Head of caudate nucleus (tissue), 42 donors: Measurements from ENCODE around the gene MTHFSD.

ENCODE experiments used
- DNase-seq, 42 donors: peaks; one replicate each; pipeline versions ENCODE4 v3.0.0 to v3.0.0-alpha.2; 2020 to 2021; ENCODE audit warnings: mixed read lengths in 7 of 42
- intact Hi-C: fragments of 100-400 bp; cut with DNase I; formaldehyde crosslinking; loops from one replicate; pipeline ENCODE4 v1.15.0; 2022

MTHFSD gene

GRCh38 chr16:86499440-86499786, 55.6 kb downstream of the MTHFSD start:
- no peak for DNase-seq
- intact Hi-C loops = no loop called here

DNA sequence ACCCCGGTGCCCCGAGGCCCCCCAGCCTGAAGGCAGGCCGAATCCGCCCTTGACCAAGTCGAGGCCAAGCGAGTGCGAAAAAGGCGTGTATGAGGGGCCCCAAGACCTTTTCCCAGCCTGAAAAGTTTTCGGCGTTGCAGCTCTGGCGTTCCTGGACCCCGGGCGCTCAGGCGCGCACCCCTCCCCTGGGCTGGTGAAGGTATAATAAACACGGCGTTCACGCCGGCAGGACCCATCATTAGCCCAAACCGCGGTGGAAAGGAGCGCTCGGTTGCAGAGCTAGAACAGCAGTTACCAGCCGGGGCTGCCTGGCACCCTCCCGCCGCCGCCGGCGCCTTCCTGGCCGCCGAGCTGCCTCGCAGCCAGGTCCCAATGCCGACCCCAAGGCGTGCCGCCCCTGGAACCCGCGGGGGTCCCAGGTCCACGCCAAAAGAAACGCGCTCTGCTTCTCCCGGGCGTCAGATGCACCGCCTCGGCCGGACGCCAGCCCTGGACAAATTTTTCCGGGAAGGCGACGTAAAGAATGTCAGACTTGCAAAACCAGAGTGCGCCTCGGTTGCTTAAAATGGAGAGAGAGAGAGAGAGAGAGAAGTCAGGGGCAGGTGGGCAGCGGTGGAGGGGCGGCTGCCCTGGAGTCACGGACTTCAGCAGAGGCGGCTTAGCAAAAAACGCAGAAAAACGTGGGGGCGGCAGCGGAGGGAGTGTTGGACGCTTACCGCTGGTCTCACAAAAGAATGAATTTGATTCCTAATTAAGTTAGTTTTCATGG, 56.2 kb downstream of the MTHFSD start:
- no peak for DNase-seq
- intact Hi-C loops = no loop called here

- no peak for DNase-seq
- intact Hi-C loops = no loop called here
Observed at GRCh38 chr16:86498155-86498670, 56.8 kb downstream of the MTHFSD start.

DNA sequence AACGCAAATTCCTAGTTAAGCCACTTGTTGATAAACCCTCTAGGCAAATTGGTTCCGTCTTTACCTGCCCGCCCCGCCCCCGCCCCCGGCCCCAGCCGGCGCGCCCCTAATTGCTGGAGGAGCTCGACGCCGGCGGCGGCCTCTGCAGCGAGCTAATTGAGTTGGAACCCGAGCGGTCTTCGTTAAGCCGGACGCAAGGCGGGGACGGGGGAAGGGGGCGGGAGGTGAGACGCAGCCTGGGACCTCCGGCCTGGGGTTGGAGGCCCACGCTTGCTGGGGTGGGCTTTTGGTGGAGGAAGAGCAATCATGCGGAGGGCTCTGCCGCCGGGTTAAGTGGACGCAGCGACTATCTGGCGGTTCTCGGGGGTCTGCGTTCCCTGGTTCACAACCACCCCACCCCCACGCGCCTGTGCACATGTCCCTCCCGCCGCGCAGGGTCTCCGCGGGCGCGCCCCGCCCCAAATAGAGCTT, 57.4 kb downstream of the MTHFSD start:
- intact Hi-C loops = no loop called here

DNA sequence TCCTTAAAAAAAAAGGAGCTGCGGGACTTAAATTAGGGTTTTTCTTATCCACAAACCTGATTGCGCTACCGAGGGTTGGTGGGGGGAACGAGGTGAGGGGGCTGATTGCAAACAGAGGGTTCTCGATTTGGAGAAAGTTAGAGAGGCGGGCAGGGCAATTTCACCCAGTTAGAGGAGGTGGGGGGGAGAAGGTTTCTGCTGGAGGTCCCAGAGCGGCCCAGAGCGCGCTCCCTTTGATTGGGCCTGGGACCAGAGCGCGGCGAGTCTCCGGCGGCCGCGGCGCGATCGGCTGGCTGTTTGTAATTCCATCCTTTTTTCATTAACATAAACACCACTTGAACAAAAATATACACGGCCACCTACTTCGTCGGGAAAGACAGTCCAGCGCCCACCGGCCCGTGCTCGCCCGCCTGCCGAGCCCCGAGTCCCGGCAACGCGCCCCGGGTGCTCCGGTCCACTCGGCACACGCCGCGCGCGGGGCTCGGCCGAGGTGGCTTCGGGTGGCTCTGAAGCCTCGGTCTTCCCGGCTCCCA, 58.0 kb downstream of the MTHFSD start:
- intact Hi-C loops = no loop called here
- DNase-seq = no peak

More for the DNA sequence above, 57.4 kb downstream of the MTHFSD start:
- DNase-seq = no peak

GRCh38 chr16:86496262-86496928, 58.6 kb downstream of the MTHFSD start:
- intact Hi-C loops = no loop called here
- no peak for DNase-seq

GRCh38 chr16:86495756-86496261, 59.2 kb downstream of the MTHFSD start:
- intact Hi-C loops = no loop called here
- DNase-seq = no peak

- intact Hi-C loops = no loop called here
- DNase-seq = no peak
Observed at GRCh38 chr16:86495357-86495701, 59.7 kb downstream of the MTHFSD start.

- intact Hi-C loops = no loop called here
- DNase-seq = no peak
Observed at GRCh38 chr16:86494565-86495356, 60.3 kb downstream of the MTHFSD start.

DNA sequence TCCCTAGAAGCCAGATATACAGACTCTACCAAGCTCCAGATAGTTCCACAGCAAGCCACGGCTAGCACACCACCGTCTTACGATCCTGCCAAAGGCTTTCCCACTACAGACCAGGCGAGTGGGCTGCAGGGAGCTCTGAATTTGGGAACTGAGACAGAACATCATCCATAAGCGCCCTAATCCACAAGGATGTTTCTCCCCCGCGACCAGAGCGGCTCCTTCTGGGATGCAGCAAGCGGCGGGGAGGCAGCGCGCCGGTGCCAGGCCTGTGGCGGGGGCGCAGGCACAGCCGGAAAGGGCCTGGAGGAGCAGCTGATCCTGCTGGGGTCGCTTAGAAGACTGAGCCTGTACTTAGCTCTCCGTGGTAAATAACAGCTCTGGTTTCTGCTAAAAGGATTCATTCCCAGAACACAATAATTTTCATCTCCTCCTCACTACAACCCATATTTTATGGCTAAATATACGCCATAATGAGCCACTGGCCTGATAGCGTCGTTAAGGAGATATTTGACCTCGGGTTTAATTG, 60.9 kb downstream of the MTHFSD start:
- no peak for DNase-seq
- intact Hi-C loops = no loop called here

DNA sequence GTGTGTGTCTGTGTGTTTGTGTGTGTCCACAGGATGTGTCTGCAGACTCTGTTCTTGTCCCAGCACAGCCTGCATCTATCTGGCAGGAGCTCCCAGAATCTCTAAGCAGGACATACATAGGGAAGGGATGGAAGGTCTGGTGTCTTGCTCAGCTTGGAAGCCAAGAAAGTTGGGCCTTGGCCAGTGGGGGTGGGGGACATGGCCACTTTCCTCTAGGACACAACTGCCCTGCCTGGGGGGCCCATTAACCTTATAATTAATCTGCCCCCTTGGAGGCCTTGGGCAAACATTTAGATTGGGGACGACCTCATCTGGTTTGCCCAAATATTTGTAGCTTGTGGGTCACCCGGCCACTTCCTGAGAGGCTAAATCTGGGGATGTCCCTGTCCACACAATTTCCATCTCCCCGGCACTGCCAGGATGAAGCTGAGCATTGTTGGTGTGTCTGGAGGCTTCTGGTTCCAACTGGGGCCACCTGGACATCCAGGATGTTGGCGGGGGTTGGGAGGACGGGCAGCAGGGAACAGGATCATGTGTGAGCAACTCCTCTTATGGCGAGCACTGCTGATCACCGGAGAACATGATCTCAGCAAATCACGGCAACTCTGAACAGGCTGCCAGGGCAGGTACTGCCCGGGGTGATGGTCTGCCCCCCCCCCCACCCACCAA, 61.9 kb downstream of the MTHFSD start:
- DNase-seq = no peak
- intact Hi-C loops = no loop called here

DNA sequence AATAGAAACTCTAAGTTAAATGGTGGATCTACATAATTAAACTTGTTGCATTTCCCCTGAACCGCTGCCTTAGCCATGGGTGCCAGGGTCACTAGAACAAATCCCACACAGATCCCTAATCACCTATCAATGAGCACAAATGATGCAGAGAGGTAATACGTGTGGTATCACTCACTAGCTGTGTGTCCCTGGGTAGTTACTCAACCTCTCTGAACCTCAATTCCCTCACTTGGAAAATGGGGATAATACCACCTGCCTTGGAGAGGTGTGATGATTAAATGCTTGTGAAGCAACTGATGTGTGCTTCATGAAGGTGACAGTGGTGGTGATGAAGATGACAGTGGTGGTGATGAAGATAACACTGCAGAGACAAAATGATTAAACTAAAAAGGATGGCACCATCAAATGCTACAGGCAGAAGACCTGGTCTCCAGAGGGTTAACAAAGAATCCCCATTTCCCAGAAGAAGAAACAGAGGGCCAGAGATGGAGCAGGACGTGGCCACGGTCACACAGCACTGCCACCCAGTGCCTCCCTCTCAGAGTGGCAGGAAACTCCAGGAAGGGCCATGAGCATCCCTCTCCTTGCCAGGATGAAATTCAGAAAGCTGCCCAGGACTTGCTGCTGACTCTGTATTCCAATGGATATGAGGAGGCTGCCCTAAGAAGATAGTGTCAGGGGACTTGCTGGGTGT, 62.6 kb downstream of the MTHFSD start:
- intact Hi-C loops = no loop called here
- DNase-seq = no peak

DNA sequence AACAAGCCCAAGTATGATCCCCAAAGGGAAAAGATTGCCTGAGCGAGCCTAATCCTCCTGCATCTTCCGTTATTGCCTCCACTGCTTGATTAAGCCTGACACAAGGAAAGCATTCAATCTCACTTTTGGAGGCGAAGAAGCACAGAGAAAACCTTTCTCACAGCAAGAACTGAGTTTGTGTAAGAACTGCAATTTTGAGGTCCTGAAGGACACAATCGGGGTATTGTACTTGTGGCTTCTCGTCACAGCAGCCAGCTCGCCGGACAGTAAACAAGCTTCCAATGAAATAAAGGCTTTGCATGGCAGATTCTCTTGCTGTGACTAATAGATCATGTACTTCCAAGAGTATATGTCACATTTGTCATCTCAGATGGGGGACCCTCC, 63.4 kb downstream of the MTHFSD start:
- peak in 26 of 42 donors; percentile 18 to 73 (median 45) for DNase-seq
- intact Hi-C loops = no loop called here

GRCh38 chr16:86490859-86491639, 64.0 kb downstream of the MTHFSD start:
- DNase-seq = peak in 12 of 42 donors; percentile 17 to 53 (median 32)
- intact Hi-C loops = no loop called here

DNA sequence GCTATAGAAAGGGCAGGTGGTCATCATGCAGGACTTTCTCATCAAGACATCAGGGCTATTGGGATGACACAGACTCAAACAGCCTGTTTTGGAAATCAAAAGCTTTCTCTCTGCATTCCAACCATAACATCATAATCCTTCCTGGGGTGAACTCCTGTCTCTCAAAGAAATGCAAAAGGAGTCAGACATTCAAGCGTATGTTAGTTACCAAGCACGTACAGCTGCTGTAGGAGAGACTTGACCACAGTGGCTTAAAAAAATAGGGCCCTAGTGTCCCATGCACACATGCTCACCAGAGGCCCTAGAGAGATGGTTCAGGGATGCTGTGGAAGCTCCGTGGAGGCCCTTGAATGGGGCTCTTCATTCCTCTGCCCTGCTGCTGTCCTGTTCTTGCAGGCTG, 69.3 kb downstream of the MTHFSD start:
- intact Hi-C loops = no loop called here

DNA sequence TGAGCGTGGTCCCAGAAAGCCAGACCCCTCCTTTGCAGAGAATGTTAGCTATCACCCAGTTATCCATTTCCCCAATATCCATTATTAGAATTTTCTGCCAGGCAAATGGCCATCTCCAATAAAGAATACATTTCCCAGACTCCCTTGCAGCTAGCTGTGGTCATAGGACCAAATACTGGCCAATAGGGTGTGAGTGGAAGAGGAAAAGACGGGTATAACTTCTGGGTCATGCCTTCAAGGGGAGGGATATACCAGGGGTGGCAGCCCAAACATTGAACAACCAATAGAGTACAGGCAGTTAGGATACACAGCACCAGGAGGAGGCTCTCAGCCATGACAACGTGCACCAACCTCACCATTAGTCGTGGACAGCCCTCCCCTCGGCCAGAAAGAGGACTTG, 70.8 kb downstream of the MTHFSD start:
- DNase-seq = no peak
- intact Hi-C loops = no loop called here

More for the DNA sequence above, 69.3 kb downstream of the MTHFSD start:
- DNase-seq = no peak

DNA sequence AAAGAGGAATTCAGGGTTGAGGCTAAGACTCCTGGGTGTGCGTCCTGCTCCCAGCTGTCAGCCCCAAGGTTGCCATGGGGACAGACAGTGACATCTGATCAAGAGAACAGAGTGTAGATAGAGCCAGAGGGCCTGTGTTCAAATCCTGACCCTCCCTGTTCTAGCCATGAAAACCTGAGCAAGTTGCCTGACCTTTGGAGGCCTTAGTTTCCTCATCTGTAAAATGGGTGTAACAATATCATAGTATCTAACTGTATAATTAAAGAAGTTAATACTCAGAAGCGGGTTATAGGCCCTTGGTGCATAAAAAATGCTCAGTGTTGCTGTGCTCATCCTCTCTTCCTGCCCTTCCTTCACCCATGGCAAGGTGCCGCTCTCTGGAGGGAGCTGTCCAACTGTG, 73.4 kb downstream of the MTHFSD start:
- DNase-seq = no peak
- intact Hi-C loops = no loop called here
